GM12872 (cell line): ENCODE data around the gene FAM90A1.
"Not testable (repeated sequence)": the region's sequence is repeated elsewhere in the genome, so short reads cannot be mapped to it uniquely, and the experiment has no call there.

Experiments used
- TF ChIP-seq, protein P1 (sequence below): IDR thresholded peaks from 3 replicates; pipeline ENCODE4 v1.5.1; 2011; ENCODE audit warnings: low read depth, mild to moderate bottlenecking, low read length, moderate library complexity; ENCODE audit not compliant: insufficient read depth

The FAM90A1 gene

GRCh38 chr12:8226992-8227731 lies at the start of gene FAM90A1:
TSS of gene FAM90A1 (minus strand) at chr12:8227618. CDS start at chr12:8224832, 2,786 bp downstream.
- TF ChIP-seq, protein P1, sequence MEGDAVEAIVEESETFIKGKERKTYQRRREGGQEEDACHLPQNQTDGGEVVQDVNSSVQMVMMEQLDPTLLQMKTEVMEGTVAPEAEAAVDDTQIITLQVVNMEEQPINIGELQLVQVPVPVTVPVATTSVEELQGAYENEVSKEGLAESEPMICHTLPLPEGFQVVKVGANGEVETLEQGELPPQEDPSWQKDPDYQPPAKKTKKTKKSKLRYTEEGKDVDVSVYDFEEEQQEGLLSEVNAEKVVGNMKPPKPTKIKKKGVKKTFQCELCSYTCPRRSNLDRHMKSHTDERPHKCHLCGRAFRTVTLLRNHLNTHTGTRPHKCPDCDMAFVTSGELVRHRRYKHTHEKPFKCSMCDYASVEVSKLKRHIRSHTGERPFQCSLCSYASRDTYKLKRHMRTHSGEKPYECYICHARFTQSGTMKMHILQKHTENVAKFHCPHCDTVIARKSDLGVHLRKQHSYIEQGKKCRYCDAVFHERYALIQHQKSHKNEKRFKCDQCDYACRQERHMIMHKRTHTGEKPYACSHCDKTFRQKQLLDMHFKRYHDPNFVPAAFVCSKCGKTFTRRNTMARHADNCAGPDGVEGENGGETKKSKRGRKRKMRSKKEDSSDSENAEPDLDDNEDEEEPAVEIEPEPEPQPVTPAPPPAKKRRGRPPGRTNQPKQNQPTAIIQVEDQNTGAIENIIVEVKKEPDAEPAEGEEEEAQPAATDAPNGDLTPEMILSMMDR, result not testable (repeated sequence)

GRCh38 chr12:8231666-8232608 lies 4.5 kb upstream of the FAM90A1 start:
- TF ChIP-seq, protein P1, result peak; percentile 72

GRCh38 chr12:8226355-8226754 lies 1.1 kb downstream of the FAM90A1 start:
- TF ChIP-seq, protein P1, result no peak

DNA sequence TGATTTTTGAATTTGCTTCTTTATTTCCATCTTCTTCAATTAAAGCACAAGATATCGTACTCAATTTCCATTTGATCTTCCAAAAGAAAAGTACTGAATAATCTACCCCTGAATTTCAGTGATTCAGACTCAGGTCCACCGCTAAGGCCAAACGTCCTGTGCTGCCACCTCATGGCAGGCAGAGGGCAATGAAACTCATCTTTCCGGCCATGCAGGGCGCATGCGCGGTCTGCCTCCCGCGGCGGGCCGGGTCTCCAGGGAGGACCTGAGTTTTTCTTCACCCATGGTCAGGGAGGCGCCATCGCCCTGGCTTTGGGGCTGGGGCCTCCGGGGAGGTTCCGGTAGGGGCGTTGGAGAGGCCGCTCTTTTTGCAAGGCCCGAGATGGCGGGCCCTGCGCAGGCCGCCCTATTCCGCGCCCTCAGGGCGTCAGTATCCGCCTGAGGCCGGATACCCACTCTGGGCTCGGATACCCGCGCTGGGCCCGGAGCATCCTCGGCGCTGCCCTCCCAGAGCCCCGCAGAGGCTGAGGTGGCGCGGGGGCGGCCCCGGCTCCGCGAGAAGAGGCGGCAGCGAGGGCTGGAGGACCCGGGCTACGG lies 47.3 kb downstream of the FAM90A1 start:
- TF ChIP-seq, protein P1, result peak; percentile 60
